Neural progenitor cell (in vitro differentiated cells): Measurements from ENCODE around the gene PSORS1C2. TPM values are rescaled to one million over a fixed set of nuclear protein-coding genes. Genes with fewer than 3 reads are reported as not detected.

ENCODE experiments used
- DNase-seq: peaks from one replicate; pipeline ENCODE4 v3.0.0-alpha.2; 2016; ENCODE audit warnings: low spot score
- H2AFZ ChIP-seq: fragments of 200-600 bp; sonication (generic); replicated peaks from 2 replicates; pipeline ENCODE4 v1.6.1; 2016; ENCODE audit warnings: antibody characterized with exemption
- H3F3A ChIP-seq: fragments of 200-600 bp; sonication (generic); 2 replicates; pipeline ENCODE4 v1.6.1; 2016; ENCODE audit warnings: antibody characterized with exemption, low read depth
- H3K27ac ChIP-seq: fragments of 200-600 bp; sonication (generic); 2 replicates; pipeline ENCODE4 v1.5.1; 2016; ENCODE audit warnings: mild to moderate bottlenecking
- H3K27me3 ChIP-seq: fragments of 200-600 bp; sonication (generic); 2 replicates; pipeline ENCODE4 v1.6.1; 2016; ENCODE audit warnings: mild to moderate bottlenecking, moderate library complexity
- H3K36me3 ChIP-seq: fragments of 200-600 bp; sonication (generic); 2 replicates; pipeline ENCODE4 v1.5.1; 2016
- H3K4me1 ChIP-seq: fragments of 200-600 bp; sonication (generic); 2 replicates; pipeline ENCODE4 v1.6.1; 2016; ENCODE audit warnings: mixed run types
- H3K4me2 ChIP-seq: fragments of 200-600 bp; sonication (generic); 2 replicates; pipeline ENCODE4 v1.6.1; 2016
- H3K4me3 ChIP-seq: fragments of 200-600 bp; sonication (generic); 2 replicates; pipeline ENCODE4 v1.5.1; 2016
- H3K79me2 ChIP-seq: fragments of 200-600 bp; sonication (generic); 2 replicates; pipeline ENCODE4 v1.6.1; 2016; ENCODE audit warnings: low read depth
- H3K9ac ChIP-seq: fragments of 200-600 bp; sonication (generic); 2 replicates; pipeline ENCODE4 v1.6.1; 2016
- H3K9me3 ChIP-seq: fragments of 200-600 bp; sonication (generic); 2 replicates; pipeline ENCODE4 v1.5.1; 2016; ENCODE audit warnings: low read depth
- H4K20me1 ChIP-seq: fragments of 200-600 bp; sonication (generic); 2 replicates; pipeline ENCODE4 v1.6.1; 2016; ENCODE audit warnings: low read depth
- H3K27ac Mint-ChIP-seq: 3 replicates; pipeline ENCODE4 v1.8.0; 2021; ENCODE audit warnings: mixed read lengths
- H3K27me3 Mint-ChIP-seq: 2 replicates; pipeline ENCODE4 v1.8.0; 2022; ENCODE audit warnings: low read depth, mild to moderate bottlenecking, inconsistent platforms, moderate library complexity, mixed read lengths; ENCODE audit not compliant: insufficient read depth
- H3K36me3 Mint-ChIP-seq: 3 replicates; pipeline ENCODE4 v1.8.0; 2021; ENCODE audit warnings: mixed read lengths
- H3K4me1 Mint-ChIP-seq: 3 replicates; pipeline ENCODE4 v1.8.0; 2021; ENCODE audit warnings: mixed read lengths
- H3K4me3 Mint-ChIP-seq: 3 replicates; pipeline ENCODE4 v1.8.0; 2021; ENCODE audit warnings: mild to moderate bottlenecking, moderate library complexity, mixed read lengths
- H3K9me3 Mint-ChIP-seq: 3 replicates; pipeline ENCODE4 v1.8.0; 2020; ENCODE audit warnings: mixed read lengths
- CTCF ChIP-seq: fragments of 200-600 bp; sonication (generic); IDR thresholded peaks from 2 replicates; pipeline ENCODE4 v1.5.1; 2017; ENCODE audit warnings: antibody characterized with exemption, mild to moderate bottlenecking
- EZH2 ChIP-seq: fragments of 200-600 bp; sonication (generic); IDR thresholded peaks from 2 replicates; pipeline ENCODE4 v1.6.1; 2017; ENCODE audit warnings: antibody characterized with exemption, mild to moderate bottlenecking, moderate library complexity
- EZH2phosphoT487 ChIP-seq: fragments of 200-600 bp; sonication (generic); IDR thresholded peaks from 2 replicates; pipeline ENCODE4 v1.6.1; 2017; ENCODE audit warnings: antibody characterized with exemption
- total RNA-seq: library from RNA; depleted of rRNA; stranded (reverse); fragments of >200 nt; gene quantifications from 2 replicates; pipeline ENCODE4 v1.2.3, GENCODE V29; 2015; ENCODE audit warnings: low replicate concordance

The PSORS1C2 gene
- total RNA-seq, 1 donor from 2014 or later: not detected

GRCh38 chr6:31149827-31150447 lies 11.1 kb upstream of the PSORS1C2 start:
- H3K4me3 ChIP-seq: no peak overlapping the region
- H3K79me2 ChIP-seq: no peaks in the 10 kb centered on the region
- no peak overlapping the region for H3K4me2 ChIP-seq
- H3K9me3 ChIP-seq: no peaks in the 10 kb centered on the region
- no peak overlapping the region for H2AFZ ChIP-seq
- H3K4me3 Mint-ChIP-seq: no peak overlapping the region
- H3K9me3 Mint-ChIP-seq: no peaks in the 10 kb centered on the region
- no peak for TF ChIP-seq EZH2phosphoT487
- no peaks in the 10 kb centered on the region for H3K36me3 ChIP-seq
- no peaks in the 10 kb centered on the region for H3K27me3 ChIP-seq
- H3K36me3 Mint-ChIP-seq: peaks cover 20% of the 10 kb centered on the region
- H3K4me1 ChIP-seq: no peaks in the 10 kb centered on the region
- no peaks in the 10 kb centered on the region for H3F3A ChIP-seq
- peaks cover 5% of the 10 kb centered on the region for H3K4me1 Mint-ChIP-seq
- H3K27ac Mint-ChIP-seq: no peak overlapping the region
- no peak overlapping the region for H3K9ac ChIP-seq
- no peak for DNase-seq
- no peak overlapping the region for H3K27ac ChIP-seq
- H4K20me1 ChIP-seq: no peaks in the 10 kb centered on the region
- H3K27me3 Mint-ChIP-seq: peaks cover 2% of the 10 kb centered on the region

DNA sequence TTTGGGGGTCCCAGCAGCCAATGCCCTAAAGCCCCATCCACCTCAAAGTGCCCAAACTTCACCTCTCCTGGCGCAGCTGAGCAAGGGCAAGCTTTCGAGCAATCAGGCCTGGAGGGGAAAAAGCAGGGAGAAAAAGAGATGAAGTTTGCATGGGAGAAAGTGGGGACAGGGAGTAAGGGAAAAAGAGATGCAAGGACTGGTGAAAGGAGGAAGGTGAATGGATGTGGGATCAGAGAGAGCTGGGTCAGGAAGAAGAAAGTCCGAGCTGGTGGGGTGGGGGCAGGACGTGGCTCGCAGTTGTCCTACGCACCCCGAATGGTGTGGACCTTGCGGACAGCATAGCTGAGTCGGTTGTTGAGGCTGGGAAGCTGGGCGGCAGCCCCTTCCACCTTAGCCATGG lies 6.5 kb upstream of the PSORS1C2 start:
- peaks cover 16% of the 10 kb centered on the region for H3K4me1 Mint-ChIP-seq
- Histone ChIP-seq H3K27ac (no peak overlapping the region), H3K4me1 (peaks cover 16% of the 10 kb centered on the region), H2AFZ (no peak overlapping the region), H3F3A (peaks cover 17% of the 10 kb centered on the region), H3K4me3 (no peak overlapping the region), H3K9ac (no peak overlapping the region), H3K27me3 (no peaks in the 10 kb centered on the region), H3K9me3 (no peaks in the 10 kb centered on the region), H3K79me2 (no peaks in the 10 kb centered on the region), H4K20me1 (no peaks in the 10 kb centered on the region), H3K36me3 (no peaks in the 10 kb centered on the region), H3K4me2 (no peak overlapping the region)
- TF ChIP-seq EZH2 (no peak), CTCF (no peak), EZH2phosphoT487 (no peak)
- H3K27me3 Mint-ChIP-seq: no peaks in the 10 kb centered on the region
- no peak overlapping the region for H3K27ac Mint-ChIP-seq
- no peak overlapping the region for H3K4me3 Mint-ChIP-seq
- no peak for DNase-seq
- no peaks in the 10 kb centered on the region for H3K9me3 Mint-ChIP-seq
- peaks cover 14% of the 10 kb centered on the region for H3K36me3 Mint-ChIP-seq

GRCh38 chr6:31144970-31145340 lies 6.1 kb upstream of the PSORS1C2 start:
- peaks cover 2% of the 10 kb centered on the region for H3K27me3 Mint-ChIP-seq
- H3K79me2 ChIP-seq: no peaks in the 10 kb centered on the region
- DNase-seq: no peak
- peaks cover 16% of the 10 kb centered on the region for H3K4me1 ChIP-seq
- no peak overlapping the region for H3K4me3 Mint-ChIP-seq
- peaks cover 17% of the 10 kb centered on the region for H3K4me1 Mint-ChIP-seq
- no peaks in the 10 kb centered on the region for H4K20me1 ChIP-seq
- no peaks in the 10 kb centered on the region for H3K27me3 ChIP-seq
- no peaks in the 10 kb centered on the region for H3K9me3 Mint-ChIP-seq
- H3K36me3 ChIP-seq: no peaks in the 10 kb centered on the region
- no peak overlapping the region for H3K27ac ChIP-seq
- H3K36me3 Mint-ChIP-seq: peaks cover 14% of the 10 kb centered on the region
- H3F3A ChIP-seq: peaks cover 17% of the 10 kb centered on the region
- H2AFZ ChIP-seq: no peak overlapping the region
- no peak overlapping the region for H3K9ac ChIP-seq
- H3K4me2 ChIP-seq: no peak overlapping the region
- TF ChIP-seq EZH2phosphoT487 (no peak), EZH2 (no peak), CTCF (no peak)
- H3K27ac Mint-ChIP-seq: no peak overlapping the region
- H3K9me3 ChIP-seq: no peaks in the 10 kb centered on the region
- H3K4me3 ChIP-seq: no peak overlapping the region

- Histone ChIP-seq H3K36me3 (no peaks in the 10 kb centered on the region), H3K9me3 (no peaks in the 10 kb centered on the region), H3K4me1 (peaks cover 16% of the 10 kb centered on the region), H3K4me2 (no peak overlapping the region), H3K27me3 (no peaks in the 10 kb centered on the region), H3K79me2 (no peaks in the 10 kb centered on the region), H4K20me1 (no peaks in the 10 kb centered on the region), H2AFZ (no peak overlapping the region), H3K27ac (no peak overlapping the region), H3K9ac (no peak overlapping the region), H3F3A (peaks cover 17% of the 10 kb centered on the region), H3K4me3 (no peak overlapping the region)
- H3K27me3 Mint-ChIP-seq: peaks cover 4% of the 10 kb centered on the region
- DNase-seq: no peak
- peaks cover 14% of the 10 kb centered on the region for H3K36me3 Mint-ChIP-seq
- no peak for TF ChIP-seq EZH2phosphoT487
- TF ChIP-seq CTCF: no peak
- TF ChIP-seq EZH2: no peak
- H3K27ac Mint-ChIP-seq: no peak overlapping the region
- peaks cover 3% of the 10 kb centered on the region for H3K9me3 Mint-ChIP-seq
- H3K4me3 Mint-ChIP-seq: peak overlapping the region; percentile 38
- peaks cover 23% of the 10 kb centered on the region for H3K4me1 Mint-ChIP-seq
Observed at GRCh38 chr6:31144296-31144969, 5.6 kb upstream of the PSORS1C2 start.
